Measurements from ENCODE around the gene LRRC49. TPM values are rescaled to one million over a fixed set of nuclear protein-coding genes. Genes with fewer than 3 reads are reported as not detected.

LRRC49 gene
- total RNA-seq, 5 donors from 2014 or later (not counting 1 experiment from before 2014, with no cell fraction given), result 0.16 to 0.77 (median 0.51) TPM; not detected in 1

- Mint-ChIP-seq H3K36me3 (no peaks in the 10 kb centered on the region), H3K4me3 (no peak overlapping the region), H3K27me3 (peaks cover 11 to 15% of the 10 kb centered on the region in 2 donors), H3K27ac (no peak overlapping the region), H3K4me1 (no peaks in the 10 kb centered on the region), H3K9me3 (peaks cover 3 to 15% (median 3%) of the 10 kb centered on the region in 3 donors)
- ATAC-seq (replicated peaks in 1 of 4) (no peak), DNase-seq (no peak)
- CTCF ChIA-PET, result no interaction called here
- H3K36me3 ChIP-seq (ENCODE audit: control insufficient read depth in 2 of 2, extremely low read depth in 1 of 2, insufficient read depth in 1 of 2, low read length in 1 of 2), result no peaks in the 10 kb centered on the region
- no peaks in the 10 kb centered on the region for H3K27me3 ChIP-seq (replicated peaks in 1 of 2; ENCODE audit: control insufficient read depth in 2 of 2, extremely low read depth in 1 of 2, insufficient read depth in 2 of 2, low read length in 1 of 2)
- no peaks in the 10 kb centered on the region for H3K4me1 ChIP-seq (ENCODE audit: control insufficient read depth in 1 of 2, extremely low read depth in 1 of 2, insufficient read depth in 2 of 2, low read length in 2 of 2)
- 47% methylated on average over 2 of the region's 6 CpGs for WGBS (ENCODE audit: insufficient coverage)
- H3K27ac ChIP-seq (ENCODE audit: low read length), result no peak overlapping the region
- H3K4me3 ChIP-seq (ENCODE audit: control insufficient read depth in 1 of 2, extremely low read depth in 1 of 2, low read length in 1 of 2), result no peak overlapping the region
- POLR2A ChIA-PET, result no interaction called here
- H3K9me3 ChIP-seq, result no peaks in the 10 kb centered on the region
These were observed 186.0 kb downstream of the LRRC49 start for GRCh38 chr15:71078506-71079207.

- no peaks in the 10 kb centered on the region for H3K36me3 ChIP-seq (ENCODE audit: control insufficient read depth in 2 of 2, extremely low read depth in 1 of 2, insufficient read depth in 1 of 2, low read length in 1 of 2)
- Mint-ChIP-seq H3K27me3 (peaks cover 15 to 17% of the 10 kb centered on the region in 2 donors), H3K27ac (no peak overlapping the region), H3K4me1 (no peaks in the 10 kb centered on the region), H3K4me3 (no peak overlapping the region), H3K9me3 (peaks cover 3 to 14% (median 3%) of the 10 kb centered on the region in 3 donors), H3K36me3 (no peaks in the 10 kb centered on the region)
- H3K4me3 ChIP-seq (ENCODE audit: control insufficient read depth in 1 of 2, extremely low read depth in 1 of 2, low read length in 1 of 2), result no peak overlapping the region
- no peak for DNase-seq
- H3K4me1 ChIP-seq (ENCODE audit: control insufficient read depth in 1 of 2, extremely low read depth in 1 of 2, insufficient read depth in 2 of 2, low read length in 2 of 2), result no peaks in the 10 kb centered on the region
- H3K27me3 ChIP-seq (replicated peaks in 1 of 2; ENCODE audit: control insufficient read depth in 2 of 2, extremely low read depth in 1 of 2, insufficient read depth in 2 of 2, low read length in 1 of 2), result no peaks in the 10 kb centered on the region
- POLR2A ChIA-PET, result no interaction called here
- H3K9me3 ChIP-seq, result no peaks in the 10 kb centered on the region
- CTCF ChIA-PET, result no interaction called here
- no peak for ATAC-seq (replicated peaks in 1 of 4)
- no peak overlapping the region for H3K27ac ChIP-seq (ENCODE audit: low read length)
- WGBS (ENCODE audit: insufficient coverage), result no CpG with 5 or more reads among the region's 6 CpGs
These were observed 186.8 kb downstream of the LRRC49 start for GRCh38 chr15:71079208-71080044.

GRCh38 chr15:71080166-71080565, 187.5 kb downstream of the LRRC49 start:
- Mint-ChIP-seq H3K4me3 (no peak overlapping the region), H3K36me3 (no peaks in the 10 kb centered on the region), H3K27me3 (peaks cover 15 to 17% of the 10 kb centered on the region in 2 donors), H3K27ac (no peak overlapping the region), H3K9me3 (peaks cover 3 to 11% (median 3%) of the 10 kb centered on the region in 3 donors), H3K4me1 (no peaks in the 10 kb centered on the region)
- DNase-seq (no peak), ATAC-seq (replicated peaks in 1 of 4) (no peak)
- Histone ChIP-seq H3K36me3 (ENCODE audit: control insufficient read depth in 2 of 2, extremely low read depth in 1 of 2, insufficient read depth in 1 of 2, low read length in 1 of 2) (no peaks in the 10 kb centered on the region), H3K27me3 (replicated peaks in 1 of 2; ENCODE audit: control insufficient read depth in 2 of 2, extremely low read depth in 1 of 2, insufficient read depth in 2 of 2, low read length in 1 of 2) (peaks cover 0 to 5% of the 10 kb centered on the region in 2 experiments), H3K4me1 (ENCODE audit: control insufficient read depth in 1 of 2, extremely low read depth in 1 of 2, insufficient read depth in 2 of 2, low read length in 2 of 2) (no peaks in the 10 kb centered on the region), H3K27ac (ENCODE audit: low read length) (no peak overlapping the region), H3K4me3 (ENCODE audit: control insufficient read depth in 1 of 2, extremely low read depth in 1 of 2, low read length in 1 of 2) (no peak overlapping the region), H3K9me3 (no peaks in the 10 kb centered on the region)
- WGBS (ENCODE audit: insufficient coverage), result 82% methylated on average over 4 of the region's 7 CpGs
- CTCF ChIA-PET, result no interaction called here
- POLR2A ChIA-PET, result no interaction called here

- no peaks in the 10 kb centered on the region for H3K36me3 Mint-ChIP-seq
- H3K4me3 Mint-ChIP-seq, result no peak overlapping the region
- ChIA-PET POLR2A (no interaction called here), CTCF (no interaction called here)
- peaks cover 17 to 20% of the 10 kb centered on the region in 2 donors for H3K27me3 Mint-ChIP-seq
- no peaks in the 10 kb centered on the region for H3K36me3 ChIP-seq (ENCODE audit: control insufficient read depth in 2 of 2, extremely low read depth in 1 of 2, insufficient read depth in 1 of 2, low read length in 1 of 2)
- ATAC-seq (replicated peaks in 1 of 4) (no peak), DNase-seq (no peak)
- no peaks in the 10 kb centered on the region for H3K4me1 ChIP-seq (ENCODE audit: control insufficient read depth in 1 of 2, extremely low read depth in 1 of 2, insufficient read depth in 2 of 2, low read length in 2 of 2)
- H3K27ac Mint-ChIP-seq, result no peak overlapping the region
- H3K27me3 ChIP-seq (replicated peaks in 1 of 2; ENCODE audit: control insufficient read depth in 2 of 2, extremely low read depth in 1 of 2, insufficient read depth in 2 of 2, low read length in 1 of 2), result peaks cover 0 to 5% of the 10 kb centered on the region in 2 experiments
- no CpG with 5 or more reads among the region's 1 CpG for WGBS (ENCODE audit: insufficient coverage)
- no peaks in the 10 kb centered on the region for H3K9me3 ChIP-seq
- H3K9me3 Mint-ChIP-seq, result peaks cover 3 to 11% (median 3%) of the 10 kb centered on the region in 3 donors
- H3K27ac ChIP-seq (ENCODE audit: low read length), result no peak overlapping the region
- H3K4me3 ChIP-seq (ENCODE audit: control insufficient read depth in 1 of 2, extremely low read depth in 1 of 2, low read length in 1 of 2), result no peak overlapping the region
- H3K4me1 Mint-ChIP-seq, result no peaks in the 10 kb centered on the region
These were observed 188.1 kb downstream of the LRRC49 start for GRCh38 chr15:71080705-71081104.

- Mint-ChIP-seq H3K9me3 (peaks cover 0 to 3% (median 0%) of the 10 kb centered on the region in 3 donors), H3K27me3 (peaks cover 21 to 25% of the 10 kb centered on the region in 2 donors), H3K27ac (no peak overlapping the region), H3K4me1 (no peaks in the 10 kb centered on the region), H3K4me3 (no peak overlapping the region), H3K36me3 (no peaks in the 10 kb centered on the region)
- Histone ChIP-seq H3K36me3 (ENCODE audit: control insufficient read depth in 2 of 2, extremely low read depth in 1 of 2, insufficient read depth in 1 of 2, low read length in 1 of 2) (no peaks in the 10 kb centered on the region), H3K4me1 (ENCODE audit: control insufficient read depth in 1 of 2, extremely low read depth in 1 of 2, insufficient read depth in 2 of 2, low read length in 2 of 2) (no peaks in the 10 kb centered on the region), H3K27ac (ENCODE audit: low read length) (no peak overlapping the region), H3K9me3 (no peaks in the 10 kb centered on the region), H3K4me3 (ENCODE audit: control insufficient read depth in 1 of 2, extremely low read depth in 1 of 2, low read length in 1 of 2) (no peak overlapping the region), H3K27me3 (replicated peaks in 1 of 2; ENCODE audit: control insufficient read depth in 2 of 2, extremely low read depth in 1 of 2, insufficient read depth in 2 of 2, low read length in 1 of 2) (peaks cover 0 to 5% of the 10 kb centered on the region in 2 experiments)
- POLR2A ChIA-PET, result no interaction called here
- 85% methylated on average over 4 of the region's 5 CpGs for WGBS (ENCODE audit: insufficient coverage)
- no peak for ATAC-seq (replicated peaks in 1 of 4)
- no peak for DNase-seq
- CTCF ChIA-PET, result no interaction called here
These were observed 190.2 kb downstream of the LRRC49 start for GRCh38 chr15:71082803-71083202.

GRCh38 chr15:71083349-71083748, 190.7 kb downstream of the LRRC49 start:
- CTCF ChIA-PET, result no interaction called here
- Mint-ChIP-seq H3K36me3 (no peaks in the 10 kb centered on the region), H3K27me3 (peaks cover 21 to 25% of the 10 kb centered on the region in 2 donors), H3K4me3 (no peak overlapping the region), H3K9me3 (peaks cover 0 to 3% (median 0%) of the 10 kb centered on the region in 3 donors), H3K4me1 (no peaks in the 10 kb centered on the region), H3K27ac (no peak overlapping the region)
- peaks cover 0 to 5% of the 10 kb centered on the region in 2 experiments for H3K27me3 ChIP-seq (replicated peaks in 1 of 2; ENCODE audit: control insufficient read depth in 2 of 2, extremely low read depth in 1 of 2, insufficient read depth in 2 of 2, low read length in 1 of 2)
- no peaks in the 10 kb centered on the region for H3K9me3 ChIP-seq
- DNase-seq (no peak), ATAC-seq (replicated peaks in 1 of 4) (no peak)
- H3K4me3 ChIP-seq (ENCODE audit: control insufficient read depth in 1 of 2, extremely low read depth in 1 of 2, low read length in 1 of 2), result no peak overlapping the region
- POLR2A ChIA-PET, result no interaction called here
- H3K36me3 ChIP-seq (ENCODE audit: control insufficient read depth in 2 of 2, extremely low read depth in 1 of 2, insufficient read depth in 1 of 2, low read length in 1 of 2), result no peaks in the 10 kb centered on the region
- 69% methylated on average over 5 of the region's 5 CpGs for WGBS (ENCODE audit: insufficient coverage)
- no peaks in the 10 kb centered on the region for H3K4me1 ChIP-seq (ENCODE audit: control insufficient read depth in 1 of 2, extremely low read depth in 1 of 2, insufficient read depth in 2 of 2, low read length in 2 of 2)
- no peak overlapping the region for H3K27ac ChIP-seq (ENCODE audit: low read length)

All from T-cell (primary cell).